Measurements from ENCODE around the gene AMOTL1. TPM values are rescaled to one million over a fixed set of nuclear protein-coding genes. Genes with fewer than 3 reads are reported as not detected.

AMOTL1 gene
- total RNA-seq, 1 donor from 2014 or later, result 64.8 TPM

GRCh38 chr11:94799726-94800125, 31.6 kb downstream of the AMOTL1 start:
- Mint-ChIP-seq H3K36me3 (peaks cover 32% of the 10 kb centered on the region), H3K9me3 (no peaks in the 10 kb centered on the region), H3K4me3 (no peak overlapping the region), H3K27me3 (no peaks in the 10 kb centered on the region), H3K27ac (no peak overlapping the region), H3K4me1 (ENCODE audit: unreplicated experiment) (peaks cover 7% of the 10 kb centered on the region)
- DNase-seq (ENCODE audit: extremely low spot score, unreplicated experiment), result no peak
- TF ChIP-seq CTCF (conservative IDR thresholded peaks at IDR 0.05), result no peak

- Mint-ChIP-seq H3K36me3 (peaks cover 33% of the 10 kb centered on the region), H3K27me3 (no peaks in the 10 kb centered on the region), H3K4me1 (ENCODE audit: unreplicated experiment) (peaks cover 3% of the 10 kb centered on the region), H3K27ac (no peak overlapping the region), H3K4me3 (no peak overlapping the region), H3K9me3 (no peaks in the 10 kb centered on the region)
- no peak for DNase-seq (ENCODE audit: extremely low spot score, unreplicated experiment)
- TF ChIP-seq CTCF (conservative IDR thresholded peaks at IDR 0.05), result no peak
Observed at GRCh38 chr11:94800414-94800813, 32.3 kb downstream of the AMOTL1 start.

GRCh38 chr11:94801866-94802460, 33.8 kb downstream of the AMOTL1 start:
- Mint-ChIP-seq H3K4me1 (ENCODE audit: unreplicated experiment) (peaks cover 11% of the 10 kb centered on the region), H3K36me3 (peaks cover 44% of the 10 kb centered on the region), H3K27ac (no peak overlapping the region), H3K9me3 (no peaks in the 10 kb centered on the region), H3K27me3 (no peaks in the 10 kb centered on the region), H3K4me3 (no peak overlapping the region)
- TF ChIP-seq CTCF (conservative IDR thresholded peaks at IDR 0.05), result no peak
- DNase-seq (ENCODE audit: extremely low spot score, unreplicated experiment), result no peak

GRCh38 chr11:94802501-94802900, 34.3 kb downstream of the AMOTL1 start:
- DNase-seq (ENCODE audit: extremely low spot score, unreplicated experiment), result no peak
- TF ChIP-seq CTCF (conservative IDR thresholded peaks at IDR 0.05), result no peak
- Mint-ChIP-seq H3K36me3 (peaks cover 47% of the 10 kb centered on the region), H3K27ac (no peak overlapping the region), H3K4me1 (ENCODE audit: unreplicated experiment) (peaks cover 11% of the 10 kb centered on the region), H3K4me3 (no peak overlapping the region), H3K27me3 (no peaks in the 10 kb centered on the region), H3K9me3 (no peaks in the 10 kb centered on the region)

- no peak for DNase-seq (ENCODE audit: extremely low spot score, unreplicated experiment)
- H3K27ac Mint-ChIP-seq, result no peak overlapping the region
- H3K36me3 Mint-ChIP-seq, result peaks cover 51% of the 10 kb centered on the region
- H3K9me3 Mint-ChIP-seq, result no peaks in the 10 kb centered on the region
- H3K4me1 Mint-ChIP-seq (ENCODE audit: unreplicated experiment), result peaks cover 11% of the 10 kb centered on the region
- H3K4me3 Mint-ChIP-seq, result no peak overlapping the region
- no peak for TF ChIP-seq CTCF (conservative IDR thresholded peaks at IDR 0.05)
- H3K27me3 Mint-ChIP-seq, result no peaks in the 10 kb centered on the region
Observed at GRCh38 chr11:94803491-94803890, 35.3 kb downstream of the AMOTL1 start.

- no peak for TF ChIP-seq CTCF (conservative IDR thresholded peaks at IDR 0.05)
- H3K27me3 Mint-ChIP-seq, result no peaks in the 10 kb centered on the region
- H3K27ac Mint-ChIP-seq, result no peak overlapping the region
- H3K4me1 Mint-ChIP-seq (ENCODE audit: unreplicated experiment), result peaks cover 11% of the 10 kb centered on the region
- no peak for DNase-seq (ENCODE audit: extremely low spot score, unreplicated experiment)
- no peaks in the 10 kb centered on the region for H3K9me3 Mint-ChIP-seq
- no peak overlapping the region for H3K4me3 Mint-ChIP-seq
- H3K36me3 Mint-ChIP-seq, result peaks cover 53% of the 10 kb centered on the region
Observed at GRCh38 chr11:94804874-94805273, 36.7 kb downstream of the AMOTL1 start.

All from type B pancreatic cell (in vitro differentiated cells).